Parathyroid adenoma (tissue), 2 donors: Measurements from ENCODE around the gene KCNMB2.

Experiments used
- H2AFZ ChIP-seq: fragments of 300-600 bp; sonication (generic); one replicate; pipeline ENCODE4 v1.7.0; 2017; ENCODE audit warnings: antibody characterized with exemption, mild to moderate bottlenecking
- H3K27ac ChIP-seq: fragments of 300-600 bp; sonication (generic); one replicate; pipeline ENCODE4 v1.7.0; 2017
- H3K27me3 ChIP-seq: fragments of 300-600 bp; sonication (generic); one replicate; pipeline ENCODE4 v1.7.0; 2017; ENCODE audit warnings: low read length; ENCODE audit not compliant: control insufficient read depth, insufficient read depth
- H3K36me3 ChIP-seq: fragments of 300-600 bp; sonication (generic); one replicate; pipeline ENCODE4 v1.7.0; 2017; ENCODE audit warnings: low read length; ENCODE audit not compliant: control insufficient read depth, insufficient read depth
- H3K4me1 ChIP-seq: fragments of 300-600 bp; sonication (generic); one replicate; pipeline ENCODE4 v1.7.0; 2017; ENCODE audit warnings: control low read depth
- H3K4me2 ChIP-seq: fragments of 300-600 bp; sonication (generic); one replicate; pipeline ENCODE4 v1.7.0; 2017; ENCODE audit warnings: low read length
- H3K4me3 ChIP-seq: fragments of 300-600 bp; sonication (generic); one replicate; pipeline ENCODE4 v1.7.0; 2017; ENCODE audit warnings: low read depth, low read length
- H3K79me2 ChIP-seq: fragments of 300-600 bp; sonication (generic); one replicate; pipeline ENCODE4 v1.7.0; 2017; ENCODE audit warnings: control low read depth
- H3K9ac ChIP-seq: fragments of 300-600 bp; sonication (generic); one replicate; pipeline ENCODE4 v1.7.0; 2017; ENCODE audit warnings: mild to moderate bottlenecking
- H3K9me3 ChIP-seq: fragments of 300-600 bp; sonication (generic); one replicate; pipeline ENCODE4 v1.7.0; 2017; ENCODE audit warnings: low read length; ENCODE audit not compliant: control insufficient read depth
- TF ChIP-seq, protein P1 (sequence below): fragments of 300-600 bp; sonication (generic); IDR thresholded peaks from one replicate; pipeline ENCODE4 v1.7.0; 2017; ENCODE audit warnings: antibody characterized with exemption, mild to moderate bottlenecking
- donor health status: primary hyperparathyroidism.

KCNMB2 gene

DNA sequence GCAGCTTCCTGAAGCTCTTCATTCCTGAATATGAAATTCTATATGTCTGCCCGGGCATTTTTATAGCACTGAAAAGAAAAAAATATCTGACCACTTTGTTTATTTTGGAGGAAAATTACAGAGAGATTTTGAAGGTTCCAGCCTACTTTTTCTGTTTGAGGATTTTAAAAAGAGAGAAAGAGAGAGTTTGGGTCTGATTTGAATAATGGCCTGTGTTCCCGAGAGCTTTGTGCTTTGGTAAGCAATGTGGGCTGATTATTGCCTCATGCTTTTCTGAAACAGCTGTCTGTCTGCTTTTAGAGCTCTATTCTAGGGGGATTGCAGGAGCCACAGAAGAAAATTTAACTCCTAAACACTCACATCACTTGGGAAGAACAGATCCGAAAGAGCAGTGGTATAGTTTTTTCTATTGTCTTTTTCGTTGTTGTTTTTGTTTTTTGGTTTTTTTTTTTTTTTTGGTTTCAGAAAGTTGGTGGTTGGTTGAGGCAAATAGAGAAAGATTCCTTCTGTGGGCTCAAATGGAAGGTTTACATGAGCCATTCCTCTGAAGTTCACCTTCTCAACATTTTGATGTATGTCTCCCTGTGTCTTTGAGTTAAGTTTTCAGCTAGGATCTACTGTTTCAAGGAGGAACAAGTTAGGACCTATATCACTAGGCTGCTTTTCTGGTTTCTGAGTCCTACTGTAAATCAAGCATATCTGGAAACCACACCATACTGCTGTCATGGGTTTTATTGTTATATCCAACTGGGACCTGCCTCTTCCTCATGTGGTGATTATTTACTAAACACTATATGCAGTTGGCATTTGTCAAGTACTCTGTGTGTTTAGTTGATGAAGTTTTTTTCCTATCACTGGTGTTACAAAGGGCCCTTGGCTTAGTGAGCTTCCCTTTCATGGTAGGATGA lies 178.9 kb downstream of the KCNMB2 start:
- H3K4me1 ChIP-seq = no peaks in the 10 kb centered on the region
- H3K9me3 ChIP-seq = no peaks in the 10 kb centered on the region
- TF ChIP-seq, protein P1, sequence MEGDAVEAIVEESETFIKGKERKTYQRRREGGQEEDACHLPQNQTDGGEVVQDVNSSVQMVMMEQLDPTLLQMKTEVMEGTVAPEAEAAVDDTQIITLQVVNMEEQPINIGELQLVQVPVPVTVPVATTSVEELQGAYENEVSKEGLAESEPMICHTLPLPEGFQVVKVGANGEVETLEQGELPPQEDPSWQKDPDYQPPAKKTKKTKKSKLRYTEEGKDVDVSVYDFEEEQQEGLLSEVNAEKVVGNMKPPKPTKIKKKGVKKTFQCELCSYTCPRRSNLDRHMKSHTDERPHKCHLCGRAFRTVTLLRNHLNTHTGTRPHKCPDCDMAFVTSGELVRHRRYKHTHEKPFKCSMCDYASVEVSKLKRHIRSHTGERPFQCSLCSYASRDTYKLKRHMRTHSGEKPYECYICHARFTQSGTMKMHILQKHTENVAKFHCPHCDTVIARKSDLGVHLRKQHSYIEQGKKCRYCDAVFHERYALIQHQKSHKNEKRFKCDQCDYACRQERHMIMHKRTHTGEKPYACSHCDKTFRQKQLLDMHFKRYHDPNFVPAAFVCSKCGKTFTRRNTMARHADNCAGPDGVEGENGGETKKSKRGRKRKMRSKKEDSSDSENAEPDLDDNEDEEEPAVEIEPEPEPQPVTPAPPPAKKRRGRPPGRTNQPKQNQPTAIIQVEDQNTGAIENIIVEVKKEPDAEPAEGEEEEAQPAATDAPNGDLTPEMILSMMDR = no peak
- H3K4me3 ChIP-seq = no peak overlapping the region
- H3K4me2 ChIP-seq = no peak overlapping the region
- H3K27me3 ChIP-seq = no peaks in the 10 kb centered on the region
- H3K9ac ChIP-seq = no peak overlapping the region
- H3K36me3 ChIP-seq = no peaks in the 10 kb centered on the region
- H3K27ac ChIP-seq = no peak overlapping the region
- H3K79me2 ChIP-seq = no peaks in the 10 kb centered on the region
- H2AFZ ChIP-seq = no peak overlapping the region

DNA sequence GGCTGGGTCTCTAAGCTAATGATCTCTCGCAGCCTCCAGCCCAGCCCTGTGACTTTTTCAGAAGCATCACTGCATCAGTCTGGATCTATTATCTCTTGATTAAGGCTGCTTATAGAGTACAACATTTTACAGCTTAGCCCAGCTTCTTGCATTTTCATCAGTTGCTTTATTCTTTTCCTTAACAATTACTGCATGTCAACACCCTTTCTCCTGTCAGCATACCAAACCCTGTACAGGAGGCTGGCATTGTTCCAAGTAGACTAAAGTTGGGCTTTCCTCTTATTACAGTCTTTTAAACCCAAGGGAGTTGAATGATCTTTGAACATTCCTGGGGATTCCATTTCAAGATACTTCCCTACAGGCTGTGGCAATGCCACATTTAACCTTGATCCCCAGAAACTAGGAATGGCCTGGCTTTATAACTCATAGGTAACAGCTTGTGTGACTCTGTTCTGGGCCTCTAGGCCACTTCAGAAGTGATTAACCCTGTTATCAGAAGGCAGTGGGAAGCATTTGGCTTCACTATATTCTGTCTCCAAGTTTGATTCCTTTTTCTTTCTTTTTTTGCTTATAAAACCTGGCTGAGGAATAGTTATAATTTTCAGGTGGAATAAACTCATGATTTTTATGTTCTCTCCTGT lies 182.9 kb downstream of the KCNMB2 start:
- H3K36me3 ChIP-seq = no peaks in the 10 kb centered on the region
- TF ChIP-seq, protein P1 = no peak
- no peak overlapping the region for H3K27ac ChIP-seq
- H3K9me3 ChIP-seq = no peaks in the 10 kb centered on the region
- no peaks in the 10 kb centered on the region for H3K4me1 ChIP-seq
- no peaks in the 10 kb centered on the region for H3K27me3 ChIP-seq
- no peak overlapping the region for H3K4me3 ChIP-seq
- no peaks in the 10 kb centered on the region for H3K79me2 ChIP-seq
- no peak overlapping the region for H3K4me2 ChIP-seq
- no peak overlapping the region for H2AFZ ChIP-seq
- no peak overlapping the region for H3K9ac ChIP-seq

DNA sequence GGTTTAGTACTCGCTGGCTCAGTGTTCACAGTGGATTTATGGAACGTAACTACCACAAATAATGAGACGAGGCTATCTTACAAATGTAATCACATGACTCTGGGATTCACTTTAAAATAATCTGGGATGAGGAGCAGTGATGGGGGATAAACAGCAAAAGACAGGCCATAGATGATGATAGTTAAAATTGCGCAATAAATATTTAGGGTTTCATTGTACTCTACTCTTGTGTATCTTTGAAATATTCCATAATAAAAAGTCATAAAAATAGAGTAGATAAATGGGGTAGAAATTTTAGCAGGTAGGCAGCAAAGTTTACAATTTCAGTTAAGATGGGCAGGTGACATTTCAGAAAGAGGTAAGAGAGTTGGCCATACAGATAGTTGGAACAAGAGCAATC lies 196.6 kb downstream of the KCNMB2 start:
- Histone ChIP-seq H3K27ac (no peak overlapping the region), H3K4me1 (no peaks in the 10 kb centered on the region), H3K9me3 (no peaks in the 10 kb centered on the region), H3K36me3 (no peaks in the 10 kb centered on the region), H3K4me2 (no peak overlapping the region), H3K9ac (no peak overlapping the region), H3K4me3 (no peak overlapping the region), H3K79me2 (no peaks in the 10 kb centered on the region), H3K27me3 (no peaks in the 10 kb centered on the region), H2AFZ (no peak overlapping the region)
- TF ChIP-seq, protein P1 = no peak

DNA sequence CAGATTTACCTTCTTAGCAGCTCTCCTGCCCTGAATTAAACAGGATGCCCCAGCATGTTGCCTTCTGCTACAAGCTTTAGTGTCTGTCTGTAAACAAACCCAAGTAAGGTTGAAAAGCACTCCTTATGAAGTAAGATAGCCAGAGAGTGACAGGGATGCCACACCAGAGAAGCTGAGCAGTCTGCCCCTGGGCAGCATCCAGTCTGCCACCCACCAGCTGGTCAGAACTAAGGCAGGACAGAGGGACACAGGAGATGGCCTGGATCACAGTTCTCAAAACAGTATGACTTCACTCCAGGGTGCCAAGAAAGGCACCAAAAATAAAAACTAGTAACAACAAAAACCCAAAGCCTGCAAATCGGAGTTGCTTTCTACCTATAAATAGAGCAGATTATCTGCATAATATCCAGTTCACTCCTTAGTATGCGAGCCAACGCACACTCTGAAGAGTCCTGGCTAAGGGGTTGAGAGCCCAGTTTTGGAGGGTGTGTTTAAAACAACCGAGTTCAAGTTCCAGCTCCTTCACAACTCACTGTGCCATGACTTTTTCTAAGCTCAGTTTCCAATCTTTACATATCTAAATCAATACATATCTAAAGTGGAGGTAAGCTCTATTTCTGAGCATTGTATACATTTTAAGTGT lies 198.9 kb downstream of the KCNMB2 start:
- no peaks in the 10 kb centered on the region for H3K9me3 ChIP-seq
- no peak overlapping the region for H3K4me2 ChIP-seq
- no peak overlapping the region for H3K9ac ChIP-seq
- H2AFZ ChIP-seq = no peak overlapping the region
- TF ChIP-seq, protein P1 = no peak
- H3K4me3 ChIP-seq = no peak overlapping the region
- H3K36me3 ChIP-seq = no peaks in the 10 kb centered on the region
- no peaks in the 10 kb centered on the region for H3K79me2 ChIP-seq
- no peak overlapping the region for H3K27ac ChIP-seq
- H3K27me3 ChIP-seq = no peaks in the 10 kb centered on the region
- no peaks in the 10 kb centered on the region for H3K4me1 ChIP-seq
